AG10803 (cell line): ENCODE measurements around the gene SAMD13.

Source experiments
- DNase-seq: peaks from one replicate; pipeline ENCODE4 v3.0.0; 2010; ENCODE audit warnings: low read depth
- H3K4me3 ChIP-seq: 2 replicates; pipeline ENCODE4 v1.5.1; 2011; ENCODE audit warnings: mild to moderate bottlenecking, low read length, control low read depth
- TF ChIP-seq, protein P1 (sequence below): conservative IDR thresholded peaks from 2 replicates; pipeline ENCODE4 v1.5.1; 2011; ENCODE audit warnings: mild to moderate bottlenecking, low read length, control low read depth, inconsistent platforms

The SAMD13 gene

GRCh38 chr1:84303314-84303830, 1.9 kb downstream of the SAMD13 start:
- H3K4me3 ChIP-seq: peak overlapping the region; percentile 26
- DNase-seq: no peak
- TF ChIP-seq, protein P1, sequence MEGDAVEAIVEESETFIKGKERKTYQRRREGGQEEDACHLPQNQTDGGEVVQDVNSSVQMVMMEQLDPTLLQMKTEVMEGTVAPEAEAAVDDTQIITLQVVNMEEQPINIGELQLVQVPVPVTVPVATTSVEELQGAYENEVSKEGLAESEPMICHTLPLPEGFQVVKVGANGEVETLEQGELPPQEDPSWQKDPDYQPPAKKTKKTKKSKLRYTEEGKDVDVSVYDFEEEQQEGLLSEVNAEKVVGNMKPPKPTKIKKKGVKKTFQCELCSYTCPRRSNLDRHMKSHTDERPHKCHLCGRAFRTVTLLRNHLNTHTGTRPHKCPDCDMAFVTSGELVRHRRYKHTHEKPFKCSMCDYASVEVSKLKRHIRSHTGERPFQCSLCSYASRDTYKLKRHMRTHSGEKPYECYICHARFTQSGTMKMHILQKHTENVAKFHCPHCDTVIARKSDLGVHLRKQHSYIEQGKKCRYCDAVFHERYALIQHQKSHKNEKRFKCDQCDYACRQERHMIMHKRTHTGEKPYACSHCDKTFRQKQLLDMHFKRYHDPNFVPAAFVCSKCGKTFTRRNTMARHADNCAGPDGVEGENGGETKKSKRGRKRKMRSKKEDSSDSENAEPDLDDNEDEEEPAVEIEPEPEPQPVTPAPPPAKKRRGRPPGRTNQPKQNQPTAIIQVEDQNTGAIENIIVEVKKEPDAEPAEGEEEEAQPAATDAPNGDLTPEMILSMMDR: no peak

DNA sequence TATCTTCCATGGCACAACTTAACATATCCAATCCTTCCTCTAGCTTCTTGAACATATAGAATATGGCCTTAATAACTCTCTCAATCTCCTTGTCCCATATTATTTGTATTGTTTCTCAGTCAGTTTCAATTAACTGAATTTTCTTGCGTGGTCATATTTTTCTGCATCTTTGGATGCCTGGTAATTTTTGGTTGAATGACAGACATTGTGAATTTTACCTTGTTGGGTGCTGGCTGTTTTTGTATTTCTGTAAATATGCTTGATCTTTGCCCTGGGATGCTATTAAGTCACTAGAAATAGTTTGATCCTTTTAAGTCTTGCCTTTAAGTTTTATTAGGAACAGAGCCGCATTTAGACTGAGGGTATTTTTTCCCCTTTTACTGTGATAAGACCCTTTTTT, 5.9 kb downstream of the SAMD13 start:
- TF ChIP-seq, protein P1: no peak
- no peak overlapping the region for H3K4me3 ChIP-seq
- DNase-seq: no peak

DNA sequence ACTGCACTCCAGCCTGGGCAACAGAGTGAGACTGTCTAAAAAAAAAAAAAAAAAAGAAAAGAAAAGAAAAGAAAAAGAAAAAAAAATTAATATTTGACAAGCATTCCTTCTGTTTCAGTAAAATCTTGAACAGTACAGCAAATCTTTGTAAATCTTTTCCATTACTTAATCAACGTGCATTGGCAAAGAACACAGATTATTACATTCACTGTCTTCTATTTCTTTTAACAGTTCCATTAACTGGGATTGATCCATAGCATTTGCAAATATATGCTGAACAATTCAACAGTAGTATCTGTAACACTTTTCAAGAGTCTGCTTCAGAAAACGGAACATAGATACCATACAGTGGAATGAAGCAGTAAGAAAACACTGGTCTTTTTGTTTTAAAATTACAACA, 9.8 kb downstream of the SAMD13 start:
- DNase-seq: no peak
- H3K4me3 ChIP-seq: no peak overlapping the region
- TF ChIP-seq, protein P1: no peak

DNA sequence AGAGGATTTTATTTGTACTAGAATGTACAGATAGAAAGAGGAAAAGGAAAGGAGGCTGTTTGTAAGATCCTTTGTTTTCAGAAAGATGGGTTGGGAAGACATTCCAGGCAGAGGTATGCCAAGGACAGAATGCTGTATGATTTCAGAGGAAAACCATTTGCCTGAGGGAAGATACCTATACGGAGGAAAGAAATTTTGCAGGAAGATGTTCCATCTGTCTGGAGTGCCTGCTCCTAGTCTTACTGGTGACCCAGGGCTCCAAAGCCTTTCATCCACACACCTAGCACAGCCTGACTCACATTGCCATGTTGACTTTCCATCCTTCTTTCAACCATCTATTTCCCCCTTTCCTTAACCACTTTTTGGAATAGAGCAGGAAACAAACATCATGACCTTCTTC, 18.2 kb downstream of the SAMD13 start:
- no peak for DNase-seq
- TF ChIP-seq, protein P1: no peak
- no peak overlapping the region for H3K4me3 ChIP-seq

DNA sequence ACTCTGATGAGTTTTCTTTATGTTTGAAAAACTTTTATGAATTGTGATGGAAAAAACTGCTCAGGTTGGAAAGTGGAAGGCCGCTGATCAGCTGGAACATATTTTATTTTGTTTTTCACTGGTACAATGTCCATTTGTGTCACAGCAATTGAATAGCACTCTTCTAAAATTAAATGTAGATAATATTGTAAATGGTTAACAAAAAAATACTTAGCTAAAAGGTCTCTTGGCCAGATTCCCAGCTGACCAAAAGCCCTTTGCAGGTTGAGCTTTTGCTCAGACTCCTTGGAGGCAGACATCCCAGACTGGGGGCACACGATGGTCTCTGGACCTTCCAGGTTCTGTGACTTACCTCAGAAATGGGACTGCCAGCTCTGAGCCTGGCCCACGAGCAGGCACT, 26.3 kb downstream of the SAMD13 start:
- no peak overlapping the region for H3K4me3 ChIP-seq
- TF ChIP-seq, protein P1: no peak
- no peak for DNase-seq

DNA sequence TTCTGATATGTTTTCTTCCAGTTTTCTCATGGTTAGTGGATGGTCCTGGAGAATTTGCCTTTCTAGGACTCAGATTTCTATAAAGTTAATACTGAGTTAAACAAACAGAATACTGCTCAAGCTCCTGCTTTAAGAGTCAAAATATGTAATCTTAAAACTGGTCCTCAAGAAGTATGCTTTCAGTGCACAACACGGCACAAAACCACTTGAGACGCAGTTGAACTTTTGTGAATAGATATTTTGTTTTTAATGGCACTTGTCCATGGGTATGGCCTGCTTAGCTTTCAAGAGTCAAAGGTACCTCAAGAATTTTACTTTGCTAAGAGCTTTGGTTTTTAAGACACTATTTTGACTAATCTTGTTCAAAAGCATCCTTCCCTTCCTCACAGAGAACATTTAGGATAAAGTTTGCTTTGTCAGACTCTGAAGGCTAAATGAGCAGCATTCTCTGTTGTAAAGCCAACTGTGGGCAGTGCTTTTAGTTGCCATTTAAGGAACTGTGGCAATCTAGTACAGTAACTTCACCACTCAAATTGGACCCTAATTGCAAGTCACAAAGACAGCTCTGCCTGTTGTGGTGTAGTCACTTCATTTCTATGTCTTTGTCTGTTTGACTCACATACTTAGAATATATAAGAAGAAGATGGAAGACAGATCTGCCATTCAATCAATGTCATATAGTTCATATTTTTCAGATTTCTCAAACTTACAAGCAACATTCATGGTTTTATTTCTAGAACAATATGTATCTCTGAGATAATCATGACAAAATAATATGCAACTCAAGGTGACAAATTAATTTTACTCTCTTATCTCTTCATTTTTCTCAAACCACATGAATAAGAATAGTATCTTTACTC, 28.8 kb downstream of the SAMD13 start:
- no peak overlapping the region for H3K4me3 ChIP-seq
- TF ChIP-seq, protein P1: no peak
- DNase-seq: no peak

- DNase-seq: peak; percentile 11
- H3K4me3 ChIP-seq: no peak overlapping the region
- TF ChIP-seq, protein P1: no peak
These were observed 38.0 kb downstream of the SAMD13 start for GRCh38 chr1:84339503-84339902.
